Small intestine (tissue), 7 donors: ENCODE results near the gene IVL. TPM values are rescaled to one million over a fixed set of nuclear protein-coding genes. Genes with fewer than 3 reads are reported as not detected.

Experiments
- DNase-seq, 2 donors: peaks; one replicate each; pipeline versions ENCODE4 v3.0.0 to v3.0.0-alpha.2; 2013
- FAIRE-seq: peaks from 2 replicates; lab custom pipeline; 2012; peaks lifted over from hg19 to GRCh38; lab: Jason Lieb, UNC
- H3K27ac ChIP-seq, 3 donors: one replicate each; pipeline ENCODE4 v1.5.1; 2013; ENCODE audit warnings: low read length in 2 of 3, mild to moderate bottlenecking in 2 of 3, control low read depth in 1 of 3, inconsistent platforms in 1 of 3, low read depth in 1 of 3, moderate library complexity in 1 of 3
- H3K27me3 ChIP-seq, 3 donors: one replicate each; pipeline ENCODE4 v1.6.1; 2013; ENCODE audit warnings: low read length in 3 of 3, inconsistent platforms in 1 of 3; ENCODE audit not compliant: control insufficient read depth in 3 of 3, insufficient read depth in 3 of 3
- H3K36me3 ChIP-seq, 3 donors: one replicate each; pipeline ENCODE4 v1.6.1; 2013; ENCODE audit warnings: low read length in 3 of 3, inconsistent platforms in 1 of 3, low read depth in 1 of 3, mild to moderate bottlenecking in 1 of 3, moderate library complexity in 1 of 3; ENCODE audit not compliant: control insufficient read depth in 3 of 3, insufficient read depth in 2 of 3
- H3K4me1 ChIP-seq, 3 donors: one replicate each; pipeline ENCODE4 v1.6.1; 2013; ENCODE audit warnings: low read length in 2 of 3, inconsistent platforms in 1 of 3, low read depth in 1 of 3, mild to moderate bottlenecking in 1 of 3, moderate library complexity in 1 of 3; ENCODE audit not compliant: control insufficient read depth in 3 of 3, insufficient read depth in 2 of 3
- H3K4me3 ChIP-seq, 3 donors: one replicate each; pipeline ENCODE4 v1.5.1; 2013; ENCODE audit warnings: low read length in 3 of 3, control low read depth in 1 of 3, inconsistent platforms in 1 of 3, low read depth in 1 of 3, mild to moderate bottlenecking in 1 of 3, moderate library complexity in 1 of 3
- H3K9me3 ChIP-seq, 2 donors: one replicate each; pipeline ENCODE4 v1.6.1; 2013; ENCODE audit warnings: low read depth in 1 of 2, low read length in 1 of 2; ENCODE audit not compliant: control insufficient read depth in 2 of 2, insufficient read depth in 1 of 2
- WGBS, 3 donors: extraction: QIAGEN DNeasy Blood & Tissue Kit; methylation state at CpG; one replicate each; pipeline ENCODE4 v1.1.7; 2013; 5-methylcytosine and 5-hydroxymethylcytosine counted together
- polyA plus RNA-seq, 4 donors: library from polyadenylated mRNA; stranded (reverse) in 3 of 4; unstranded in 1 of 4; fragments of 200-250 nt in 3 of 4; fragments of 120-200 nt in 1 of 4; gene quantifications; one replicate each; pipeline versions ENCODE4 v1.2.1 to v1.2.3, GENCODE V29; 2013
- donor health status: healthy with polysubstance abuse.
- donor health status: control.
- donor health status: control.
- donor health status: Bipolar disorder and iron deficiency.
- donor health status: healthy.

Gene IVL
- polyA plus RNA-seq, 4 donors = 0.03 to 0.45 TPM; not detected in 2

GRCh38 chr1:152942161-152942560, 33.8 kb downstream of the IVL start:
- no peak for DNase-seq
- H3K27ac ChIP-seq = no peak overlapping the region
- no peaks in the 10 kb centered on the region for H3K9me3 ChIP-seq
- 78 to 85% (median 84%) methylated on average over 2 of the region's 2 CpGs for WGBS, 3 donors
- FAIRE-seq = no peak
- H3K4me1 ChIP-seq = no peaks in the 10 kb centered on the region
- H3K36me3 ChIP-seq = no peaks in the 10 kb centered on the region
- no peak overlapping the region for H3K4me3 ChIP-seq
- H3K27me3 ChIP-seq = no peaks in the 10 kb centered on the region

- peaks cover 0 to 3% (median 2%) of the 10 kb centered on the region in 3 donors for H3K27me3 ChIP-seq
- H3K4me3 ChIP-seq = no peak overlapping the region
- DNase-seq (no peak), FAIRE-seq (no peak)
- no peaks in the 10 kb centered on the region for H3K9me3 ChIP-seq
- 58 to 75% (median 67%) methylated on average over 3 of the region's 3 CpGs for WGBS, 3 donors
- no peaks in the 10 kb centered on the region for H3K4me1 ChIP-seq
- H3K27ac ChIP-seq = no peak overlapping the region
- H3K36me3 ChIP-seq = no peaks in the 10 kb centered on the region
Measured at GRCh38 chr1:152946248-152946647, 37.9 kb downstream of the IVL start.

- no peak for FAIRE-seq
Measured at GRCh38 chr1:152946651-152947256, 38.4 kb downstream of the IVL start, which contains the start of gene SPRR5. TSS of gene SPRR5 (plus strand) at chr1:152947206. CDS start at chr1:152948555, 1,349 bp downstream.

GRCh38 chr1:152951711-152952110, 43.4 kb downstream of the IVL start:
- 79 to 81% (median 80%) methylated on average over 5 of the region's 5 CpGs for WGBS, 3 donors
- no peaks in the 10 kb centered on the region for H3K4me1 ChIP-seq
- no peak for FAIRE-seq
- no peaks in the 10 kb centered on the region for H3K36me3 ChIP-seq
- H3K27me3 ChIP-seq = peaks cover 0 to 3% (median 2%) of the 10 kb centered on the region in 3 donors
- H3K4me3 ChIP-seq = no peak overlapping the region
- H3K27ac ChIP-seq = no peak overlapping the region
- no peak for DNase-seq
- H3K9me3 ChIP-seq = no peaks in the 10 kb centered on the region

More at GRCh38 chr1:152946651-152947256, 38.4 kb downstream of the IVL start, which contains the start of gene SPRR5:
- no peaks in the 10 kb centered on the region for H3K9me3 ChIP-seq
- H3K27ac ChIP-seq = no peak within 1 kb of the TSS
- WGBS, 3 donors = 59 to 78% (median 64%) methylated on average over 4 of the region's 4 CpGs
- peaks cover 0 to 3% (median 2%) of the 10 kb centered on the region in 3 donors for H3K27me3 ChIP-seq
- DNase-seq = no peak
- H3K4me3 ChIP-seq = no peak within 1 kb of the TSS
- no peaks in the 10 kb centered on the region for H3K36me3 ChIP-seq
- H3K4me1 ChIP-seq = no peaks in the 10 kb centered on the region

GRCh38 chr1:152953761-152954160, 45.4 kb downstream of the IVL start:
- 64 to 73% (median 66%) methylated on average over 7 of the region's 7 CpGs for WGBS, 3 donors
- H3K27me3 ChIP-seq = peaks cover 0 to 2% (median 0%) of the 10 kb centered on the region in 3 donors
- H3K4me3 ChIP-seq = no peak overlapping the region
- H3K9me3 ChIP-seq = no peaks in the 10 kb centered on the region
- FAIRE-seq (no peak), DNase-seq (no peak)
- no peaks in the 10 kb centered on the region for H3K4me1 ChIP-seq
- no peaks in the 10 kb centered on the region for H3K36me3 ChIP-seq
- no peak overlapping the region for H3K27ac ChIP-seq

- Histone ChIP-seq H3K4me3 (no peak overlapping the region), H3K9me3 (no peaks in the 10 kb centered on the region), H3K4me1 (no peaks in the 10 kb centered on the region), H3K27ac (no peak overlapping the region), H3K36me3 (no peaks in the 10 kb centered on the region), H3K27me3 (no peaks in the 10 kb centered on the region)
- WGBS, 3 donors = 54 to 74% (median 57%) methylated on average over 6 of the region's 6 CpGs
- DNase-seq = no peak
- FAIRE-seq = no peak
Measured at GRCh38 chr1:152954436-152954835, 46.1 kb downstream of the IVL start.

GRCh38 chr1:152957561-152957960, 49.2 kb downstream of the IVL start:
- FAIRE-seq (no peak), DNase-seq (no peak)
- H3K4me1 ChIP-seq = no peaks in the 10 kb centered on the region
- H3K9me3 ChIP-seq = no peaks in the 10 kb centered on the region
- WGBS, 3 donors = 85 to 88% (median 87%) methylated on average over 3 of the region's 3 CpGs
- no peak overlapping the region for H3K27ac ChIP-seq
- peaks cover 0 to 3% (median 0%) of the 10 kb centered on the region in 3 donors for H3K27me3 ChIP-seq
- H3K4me3 ChIP-seq = no peak overlapping the region
- H3K36me3 ChIP-seq = no peaks in the 10 kb centered on the region

GRCh38 chr1:152959273-152959672, 50.9 kb downstream of the IVL start:
- Histone ChIP-seq H3K4me1 (no peaks in the 10 kb centered on the region), H3K4me3 (no peak overlapping the region), H3K27ac (no peak overlapping the region), H3K36me3 (no peaks in the 10 kb centered on the region), H3K27me3 (peaks cover 0 to 3% (median 0%) of the 10 kb centered on the region in 3 donors), H3K9me3 (no peaks in the 10 kb centered on the region)
- FAIRE-seq = no peak
- no peak for DNase-seq
- WGBS, 3 donors = 69 to 85% (median 71%) methylated on average over 3 of the region's 3 CpGs
